Activated CD8-positive, alpha-beta memory T cell treated with anti-CD3 and anti-CD28 coated beads for 24 hours (primary cell): ENCODE results near the gene TEKT1.
A peak's percentile ranks its signal among the peaks of the same experiment; 100 is the strongest.
"Not testable (repeated sequence)": the region's sequence is repeated elsewhere in the genome, so short reads cannot be mapped to it uniquely, and the experiment has no call there.

ENCODE experiments used
- DNase-seq: peaks from one replicate; pipeline ENCODE4 v3.0.0-alpha.2; 2020

The TEKT1 gene

DNA sequence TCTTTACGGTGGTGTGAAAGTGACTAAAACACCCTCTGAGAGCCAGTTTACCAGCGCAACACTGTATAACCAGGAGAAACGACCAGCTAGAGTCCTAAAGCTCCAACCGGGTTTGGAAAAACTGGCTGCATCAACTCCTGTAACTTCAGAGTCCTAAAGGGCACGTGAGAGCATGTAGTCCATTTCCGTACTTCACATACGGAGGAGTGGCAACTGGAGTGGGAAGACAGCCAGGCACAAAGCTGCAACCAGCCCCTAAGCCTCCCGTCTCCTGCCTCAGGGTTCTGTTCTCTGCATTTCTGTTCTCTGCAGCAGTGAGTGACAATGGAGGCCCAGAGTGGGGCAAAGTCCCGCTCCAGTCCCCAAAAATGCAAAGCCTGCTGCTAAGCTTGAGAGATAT, 19.2 kb downstream of the TEKT1 start:
- DNase-seq, result no peak

DNA sequence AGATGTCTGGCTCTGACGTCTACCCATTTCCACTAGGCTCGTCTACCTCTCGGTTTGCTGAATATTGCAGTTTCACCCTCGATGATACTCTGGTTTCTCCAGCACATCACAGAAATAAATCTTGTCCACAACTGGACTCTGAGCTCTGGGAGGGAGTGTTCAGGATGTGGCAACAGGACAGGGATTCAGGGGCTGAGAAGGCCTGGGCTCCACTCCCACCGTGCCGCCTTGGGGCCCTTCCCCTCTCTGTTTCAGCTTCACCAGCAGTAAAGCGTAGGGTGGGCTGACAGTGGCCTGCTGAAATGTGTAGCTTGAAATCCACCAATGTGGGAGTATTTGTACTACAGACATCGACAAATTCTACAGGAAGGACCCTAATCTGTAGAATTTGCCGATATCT, 20.0 kb downstream of the TEKT1 start:
- DNase-seq, result no peak

DNA sequence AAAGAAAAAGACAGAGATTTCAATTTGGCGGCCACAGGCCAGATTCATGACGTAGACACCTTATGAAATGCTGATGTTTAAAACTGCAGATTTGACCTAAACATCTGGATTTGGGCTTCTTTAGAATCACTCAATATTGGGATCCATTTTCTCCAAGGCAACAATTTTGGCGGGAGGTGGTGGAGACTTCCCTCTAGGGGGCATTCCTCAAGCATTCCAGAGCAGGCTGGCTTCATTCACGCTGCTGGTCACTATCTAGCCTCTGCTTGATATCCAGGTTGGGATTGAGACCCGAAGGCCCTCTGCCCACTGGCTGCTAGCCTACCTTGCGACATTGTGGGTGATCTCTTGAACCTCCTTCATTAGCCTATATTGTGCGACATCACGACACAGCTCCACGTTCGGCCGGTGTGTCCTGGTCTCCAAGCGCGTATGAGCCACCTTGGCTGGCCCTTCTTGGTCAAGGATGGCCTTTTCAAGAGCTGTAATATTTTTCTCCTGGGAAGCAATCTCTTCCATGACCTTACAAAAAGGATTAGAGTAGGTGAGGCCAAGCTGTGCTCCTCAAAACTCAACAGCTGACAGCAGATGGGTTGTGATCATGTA, 31.0 kb downstream of the TEKT1 start:
- no peak for DNase-seq

DNA sequence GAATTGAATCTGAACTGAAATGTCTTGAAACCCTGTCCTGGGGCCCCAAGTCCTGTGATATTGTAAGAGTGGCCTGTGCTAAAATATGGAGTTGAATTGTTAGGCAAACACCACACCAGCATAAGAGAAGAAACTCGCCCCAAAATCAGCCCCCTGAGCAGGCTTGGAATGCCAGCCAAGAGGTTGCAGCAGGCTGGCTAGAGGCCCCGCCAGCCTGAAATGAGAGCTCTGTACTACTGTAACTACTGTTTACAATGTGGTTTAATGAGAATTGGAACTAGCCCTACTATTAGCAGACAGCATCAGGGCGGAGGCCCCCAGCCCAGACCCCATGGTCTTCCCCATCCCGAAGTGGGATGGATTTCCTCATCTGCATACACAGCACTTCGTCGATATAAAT, 31.8 kb downstream of the TEKT1 start:
- DNase-seq, result no peak

DNA sequence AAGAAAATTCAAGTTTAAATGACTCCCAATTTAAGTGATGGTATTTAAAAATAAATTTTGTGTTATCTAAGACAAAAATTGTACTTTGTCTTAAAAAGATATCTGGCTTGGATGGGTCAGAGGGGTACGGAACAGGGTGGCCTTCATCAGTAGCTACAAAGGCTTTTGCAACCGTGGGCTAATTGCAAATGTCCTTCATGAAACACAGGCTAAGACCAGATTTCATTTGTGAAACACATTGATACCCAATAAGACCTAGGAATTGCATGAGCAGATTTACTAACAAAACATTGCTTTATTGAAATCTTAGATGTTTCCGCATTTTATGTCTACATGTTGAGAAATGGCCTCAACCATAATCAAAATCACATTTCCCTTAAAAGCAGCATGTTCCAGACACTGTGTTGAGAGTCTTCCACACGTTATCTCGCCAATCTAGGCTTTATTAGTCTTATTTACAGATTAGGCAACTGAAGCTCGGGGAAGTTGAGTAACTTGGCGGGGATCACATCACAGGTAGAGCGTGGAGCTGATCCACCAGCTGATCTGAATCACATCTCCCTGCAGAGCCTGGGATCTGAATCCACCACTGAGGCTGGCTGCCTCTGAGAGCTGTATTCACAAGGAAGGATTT, 33.7 kb downstream of the TEKT1 start:
- no peak for DNase-seq

DNA sequence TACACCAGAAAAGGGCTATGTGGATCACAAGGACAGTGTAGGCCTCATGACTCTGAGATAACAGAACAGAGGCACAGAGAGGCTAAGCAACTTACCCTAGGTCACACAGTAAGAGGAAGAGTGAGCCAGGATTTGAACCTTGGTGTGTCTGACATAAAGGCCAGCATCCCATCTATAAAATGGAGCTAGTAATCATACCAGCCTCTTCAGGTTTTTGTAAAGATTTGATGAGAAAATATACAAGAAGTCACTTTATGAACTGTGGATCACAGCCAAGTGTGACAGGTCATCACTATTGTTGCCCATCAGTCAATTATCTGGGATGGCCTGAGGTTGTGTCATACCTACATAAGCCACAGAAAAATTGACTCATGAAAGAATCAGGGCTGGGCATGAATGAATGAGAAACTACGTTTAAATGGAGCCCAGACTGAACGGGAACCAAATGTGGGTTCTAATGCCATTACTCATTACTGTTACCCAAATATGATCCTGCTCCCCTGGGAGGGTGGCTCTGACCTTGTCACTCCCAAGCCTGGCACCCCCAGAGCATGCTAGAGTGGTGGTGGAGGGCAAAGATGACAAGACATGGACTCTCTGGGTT, 34.5 kb downstream of the TEKT1 start:
- no peak for DNase-seq

DNA sequence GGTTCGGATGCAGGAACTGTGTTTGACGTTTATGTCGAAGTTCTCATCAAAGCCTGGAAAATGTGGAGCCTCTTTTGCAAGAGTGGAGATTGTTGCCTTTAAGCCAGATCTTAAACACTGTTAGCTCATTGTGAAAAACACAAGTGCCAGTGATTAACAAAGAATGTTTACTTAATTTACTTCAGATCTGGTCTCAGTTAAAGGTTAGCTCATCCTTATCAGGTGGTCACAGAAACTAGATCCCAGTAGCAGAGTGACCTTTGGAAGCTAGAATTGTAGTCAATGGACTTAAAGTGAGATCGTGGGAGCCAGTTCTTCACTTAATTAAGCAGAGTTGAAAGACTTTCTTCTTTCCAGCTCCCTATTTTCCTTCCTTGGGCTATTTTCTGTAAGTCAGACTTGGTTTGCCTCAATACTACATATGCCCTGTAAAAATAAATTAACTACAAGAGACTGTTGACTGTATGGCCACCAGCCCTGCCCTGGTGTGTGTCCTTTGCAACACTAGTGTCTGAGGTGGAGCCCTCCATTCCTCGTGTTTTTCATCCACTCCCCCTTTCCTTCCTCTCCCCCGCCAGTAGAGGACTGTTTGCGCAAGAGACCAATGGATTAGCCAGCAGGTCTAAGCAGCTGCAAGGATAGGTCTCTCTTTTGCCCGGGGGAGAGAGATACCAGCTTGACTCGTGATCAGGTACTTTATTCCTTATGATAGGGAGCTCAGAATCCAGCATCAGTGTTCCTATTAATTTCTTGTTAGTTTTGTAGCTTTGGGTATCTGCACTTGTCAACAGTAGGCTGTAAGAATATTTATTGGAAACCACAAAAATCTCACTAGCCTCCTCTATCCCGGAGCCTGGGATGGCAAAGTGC, 35.3 kb downstream of the TEKT1 start:
- DNase-seq, result no peak

DNA sequence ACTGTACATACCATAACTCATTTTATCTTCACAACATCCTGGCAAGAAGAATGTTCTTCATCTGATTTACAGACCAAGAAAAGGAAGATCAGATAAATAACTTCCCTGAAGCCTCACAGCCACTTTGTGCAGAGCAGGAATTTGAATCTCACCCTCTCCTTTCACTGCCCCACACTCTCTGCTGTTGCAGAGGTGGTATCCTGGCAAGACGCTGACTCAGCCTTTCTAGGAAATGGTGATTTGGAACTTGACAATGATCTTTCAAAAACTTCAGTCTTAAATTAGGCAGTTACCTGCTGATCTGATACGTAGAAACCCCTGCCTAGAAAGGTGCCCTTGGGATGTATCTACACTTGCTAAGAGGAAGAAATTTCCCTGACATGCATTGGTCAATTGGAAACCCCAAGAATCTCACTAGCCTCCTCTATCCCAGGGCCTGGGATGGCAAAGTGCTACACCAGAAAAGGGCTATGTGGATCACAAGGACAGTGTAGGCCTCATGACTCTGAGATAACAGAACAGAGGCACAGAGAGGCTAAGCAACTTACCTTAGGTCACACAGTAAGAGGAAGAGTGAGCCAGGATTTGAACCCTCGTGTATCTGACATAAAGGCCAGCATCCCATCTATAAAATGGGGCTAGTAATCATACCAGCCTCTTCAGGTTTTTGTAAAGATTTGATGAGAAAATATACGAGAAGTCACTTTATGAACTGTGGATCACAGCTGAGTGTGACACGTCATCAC, 37.6 kb downstream of the TEKT1 start:
- DNase-seq, result no peak

DNA sequence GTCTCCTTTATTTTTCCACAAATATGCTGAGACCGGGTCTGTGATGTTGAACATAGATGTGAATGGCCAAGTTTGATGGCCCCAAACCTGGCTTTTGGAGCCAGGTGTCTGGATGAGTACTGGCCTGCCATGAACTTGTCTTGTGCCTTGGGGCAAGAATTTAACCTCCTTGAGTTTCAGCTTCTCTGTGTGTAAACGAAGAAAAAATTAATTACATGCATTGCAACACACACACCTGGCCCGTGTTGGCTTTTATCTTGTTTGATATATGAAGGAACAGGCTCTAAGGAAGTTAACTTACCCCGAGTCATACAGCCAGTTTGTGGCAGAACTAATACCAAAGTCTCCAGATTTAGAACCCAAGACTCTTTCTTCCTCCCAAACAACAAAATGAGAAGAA, 42.4 kb downstream of the TEKT1 start:
- DNase-seq, result no peak

DNA sequence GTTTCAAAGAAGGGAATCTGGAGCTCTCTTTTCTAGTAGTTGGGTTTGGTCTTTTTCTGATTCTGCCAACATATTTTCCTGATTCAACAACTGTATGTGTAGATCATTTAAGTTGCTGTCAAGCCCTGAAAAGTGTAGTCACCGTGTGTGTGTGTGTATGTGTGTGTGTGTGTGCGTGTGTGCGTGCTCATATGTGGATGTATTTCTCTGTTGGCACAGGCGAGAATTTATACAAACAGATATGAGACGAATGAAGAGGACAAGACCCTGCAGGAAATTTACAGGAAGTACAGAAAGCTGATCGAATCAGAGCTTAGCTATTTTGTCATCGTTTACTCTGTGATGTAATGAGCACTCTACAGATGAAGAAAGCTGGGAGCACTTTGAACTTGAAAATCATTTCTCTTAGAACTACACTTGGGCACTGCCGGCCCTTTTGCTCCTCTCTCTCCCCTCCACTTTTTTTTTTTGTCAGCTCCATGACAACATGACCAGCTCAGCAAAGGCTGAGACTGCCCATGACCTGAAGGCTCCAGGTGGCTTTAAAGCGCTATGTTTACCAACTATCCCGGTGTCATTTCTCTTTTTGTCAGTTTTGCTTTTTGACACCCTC, 44.3 kb downstream of the TEKT1 start:
- DNase-seq, result no peak

DNA sequence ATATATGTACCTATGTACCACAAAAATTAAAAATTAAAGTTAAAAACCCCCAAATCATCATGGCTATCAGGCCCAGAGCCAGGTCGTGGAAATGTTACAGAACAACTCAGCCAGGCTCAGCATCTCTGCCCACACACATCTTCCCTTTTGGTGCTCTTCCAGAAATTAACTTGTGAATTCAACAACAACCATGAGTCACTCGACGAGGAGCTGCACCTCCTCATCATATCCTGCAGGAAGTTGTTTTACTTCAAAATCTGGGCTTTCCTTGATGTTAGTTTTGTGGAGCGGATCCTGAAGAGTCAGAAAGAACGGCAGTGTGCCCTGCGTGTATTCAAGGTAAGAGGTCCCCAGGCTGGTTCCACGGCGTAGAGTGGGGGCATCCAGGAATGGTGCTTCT, 44.9 kb downstream of the TEKT1 start:
- DNase-seq, result no peak

DNA sequence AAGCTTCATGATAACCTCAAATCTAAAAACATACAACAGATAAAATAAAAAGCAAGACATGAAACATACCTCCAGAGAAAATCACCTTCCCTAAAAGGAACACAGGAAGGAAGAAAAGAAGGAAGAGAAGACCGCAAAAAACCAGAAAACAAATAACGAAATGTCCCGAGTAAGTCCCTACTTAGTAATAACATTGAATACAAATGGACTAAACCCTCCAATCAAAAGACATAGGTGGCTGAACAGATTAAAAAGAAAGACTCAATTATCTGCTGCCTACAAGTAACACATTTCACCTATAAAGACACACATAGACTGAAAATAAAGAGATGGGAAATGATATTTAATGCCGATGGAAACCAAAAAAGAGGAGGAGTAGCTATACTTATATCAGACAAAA, 49.3 kb downstream of the TEKT1 start:
- no peak for DNase-seq

DNA sequence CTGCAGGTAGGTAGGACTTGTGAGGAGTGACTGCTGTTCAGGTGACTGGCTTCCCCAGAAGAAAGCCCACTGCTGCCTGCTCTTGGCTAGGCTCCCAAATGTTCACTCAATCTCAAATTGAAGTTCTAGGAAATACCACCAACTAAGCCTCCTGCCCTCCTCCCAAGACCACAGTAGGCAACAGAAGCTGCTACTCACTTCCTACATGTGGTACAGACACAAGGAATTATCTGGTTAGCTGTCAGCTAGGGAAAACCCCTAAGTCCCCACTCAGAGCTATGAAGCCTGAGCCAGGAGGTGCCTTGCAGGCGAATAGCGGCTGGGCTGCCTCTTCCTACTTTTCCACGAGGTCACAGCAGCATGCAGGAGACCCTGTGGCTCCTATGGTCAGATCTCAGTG, 50.6 kb downstream of the TEKT1 start:
- DNase-seq, result no peak

DNA sequence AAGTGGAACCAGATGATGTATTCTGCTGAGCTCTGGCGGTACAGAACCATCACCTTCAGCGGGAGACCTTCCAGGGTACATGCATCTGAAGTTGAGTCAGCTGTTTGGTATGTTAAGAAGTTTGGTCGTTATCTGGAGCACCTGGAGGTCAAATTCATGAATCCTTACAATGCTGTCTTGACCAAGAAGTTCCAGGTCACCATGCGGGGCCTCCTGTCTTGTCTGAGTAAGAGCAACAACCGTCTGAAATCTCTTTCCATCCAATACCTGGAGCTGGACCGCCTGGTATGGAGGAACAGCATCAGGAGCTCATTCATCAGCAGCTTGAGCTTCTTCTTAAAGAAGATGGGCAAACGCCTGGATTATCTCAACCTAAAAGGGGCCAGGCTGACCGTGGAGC, 51.5 kb downstream of the TEKT1 start:
- no peak for DNase-seq

DNA sequence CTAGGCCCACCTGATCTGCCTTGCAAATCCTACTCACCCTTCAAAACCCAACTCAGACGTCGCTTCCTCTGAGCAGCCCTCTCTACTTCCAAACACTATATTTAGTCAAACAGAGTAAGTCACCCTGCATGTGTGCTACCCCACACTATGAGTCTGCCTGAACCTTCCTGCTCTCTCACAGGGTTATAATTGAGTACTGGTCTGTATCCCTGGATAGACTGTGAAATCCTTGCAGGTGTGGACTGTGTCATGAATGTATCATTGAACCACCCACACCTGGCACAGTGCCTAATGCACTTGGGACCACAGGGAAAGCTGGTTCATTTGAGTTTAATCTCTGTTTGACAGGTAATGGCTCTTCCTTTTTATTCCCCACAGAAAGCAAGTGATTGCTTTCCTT, 52.1 kb downstream of the TEKT1 start:
- no peak for DNase-seq

DNA sequence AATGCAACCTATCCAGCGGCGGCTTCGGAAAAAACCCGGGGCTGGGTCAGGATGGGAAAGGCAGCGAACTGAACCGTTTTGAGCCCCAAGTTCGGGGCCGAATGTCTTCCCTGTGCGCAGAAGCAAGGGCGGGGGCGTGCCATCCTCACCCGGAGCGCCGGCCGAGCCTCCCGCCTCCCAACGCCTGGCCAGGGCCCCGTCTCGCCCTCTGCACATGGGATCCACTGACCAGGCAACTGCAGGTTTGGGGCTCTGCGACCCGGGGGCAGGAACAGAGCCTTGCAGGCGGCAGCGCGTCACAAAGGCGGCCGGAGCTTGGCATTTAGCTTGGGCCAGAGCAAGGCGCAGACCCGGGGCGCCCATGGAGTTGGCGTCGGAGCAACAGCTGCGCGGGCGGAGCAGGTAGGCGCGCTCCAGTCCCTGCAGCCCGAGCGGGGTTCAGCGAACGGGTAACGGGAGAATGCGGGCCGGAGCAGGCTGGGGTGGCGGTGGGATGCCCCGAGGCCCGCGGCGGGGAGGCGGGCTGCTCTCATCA, 55.6 kb downstream of the TEKT1 start, which contains the start of gene FBXO39:
FBXO39 (plus strand) TSS at position 345 of the 535 bp plus-strand sequence. CDS start 3,654 bp downstream, outside the sequence.
- DNase-seq, result no peak

DNA sequence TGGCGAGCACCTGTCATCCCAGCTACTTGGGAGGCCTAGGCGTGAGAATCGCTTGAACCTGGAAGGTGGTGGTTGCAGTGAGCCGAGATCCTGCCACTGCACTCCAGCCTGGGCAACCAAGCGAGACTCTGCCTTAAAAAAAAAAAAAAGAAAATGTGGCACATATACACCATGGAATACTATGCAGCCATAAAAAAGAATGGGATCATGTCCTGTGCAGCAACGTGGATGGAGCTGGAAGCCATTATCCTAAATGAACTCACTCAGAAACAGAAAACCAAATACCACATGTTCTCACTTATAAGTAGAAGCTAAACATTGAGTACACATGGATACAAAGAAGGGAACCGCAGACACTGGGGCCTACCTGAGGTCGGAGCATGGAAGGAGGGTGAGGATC, 56.6 kb downstream of the TEKT1 start:
- not testable (repeated sequence) for DNase-seq

DNA sequence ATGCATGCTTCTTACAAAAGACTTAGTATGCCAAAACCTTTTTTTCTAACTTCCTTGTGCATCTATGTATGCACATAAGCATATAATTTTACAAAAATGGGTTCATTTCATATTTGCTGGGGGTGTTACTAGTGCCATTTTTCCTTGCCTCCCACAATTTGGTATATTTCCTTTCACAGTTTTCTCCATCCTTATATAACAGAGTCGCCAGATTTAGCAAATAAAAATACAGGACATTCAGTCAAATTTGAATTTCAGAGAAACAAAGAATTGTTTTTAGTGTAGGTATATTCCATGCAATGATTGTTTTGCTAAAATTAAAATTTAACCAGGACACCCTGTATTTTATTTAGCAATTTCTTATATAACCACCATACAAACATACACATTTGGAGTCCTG, 59.5 kb downstream of the TEKT1 start:
- DNase-seq, result no peak

DNA sequence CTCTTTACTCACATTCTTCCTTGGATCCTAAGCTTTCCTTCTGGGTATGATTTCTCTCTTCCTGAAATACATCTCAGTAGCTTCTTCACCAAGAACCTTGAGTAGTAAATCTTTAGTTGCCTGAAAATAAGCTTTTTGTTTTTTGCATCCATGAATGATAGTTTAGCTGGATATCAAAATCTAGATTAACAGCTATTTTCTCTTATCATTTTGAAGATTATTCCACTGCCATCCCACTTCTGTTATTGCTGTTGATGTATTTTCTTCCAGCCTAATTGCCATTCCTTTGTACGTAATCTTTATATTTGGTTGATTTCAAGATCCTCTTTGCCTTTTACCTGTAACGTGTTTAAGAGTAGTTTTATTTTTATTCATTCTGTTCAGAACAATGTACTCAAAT, 63.1 kb downstream of the TEKT1 start:
- DNase-seq, result no peak

DNA sequence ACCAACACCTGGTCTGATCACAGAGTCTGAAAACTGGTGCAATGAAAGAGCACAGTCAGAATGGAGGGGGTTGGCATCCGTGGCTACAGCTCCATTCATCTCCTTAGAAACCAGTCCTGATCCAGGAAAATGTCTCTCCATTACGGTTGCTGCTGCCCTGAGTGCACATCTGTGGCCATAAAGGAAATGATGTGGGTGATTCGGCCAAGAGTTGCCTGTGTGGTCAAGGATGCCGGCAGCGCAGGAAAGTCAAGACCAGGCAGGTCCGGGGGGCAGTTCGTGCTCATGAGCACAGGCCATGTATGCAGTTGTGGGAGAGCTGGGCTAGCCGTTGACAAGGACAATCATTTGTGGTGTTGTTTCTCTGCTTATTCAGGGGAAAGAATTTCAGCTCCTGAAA, 69.8 kb downstream of the TEKT1 start:
- no peak for DNase-seq

DNA sequence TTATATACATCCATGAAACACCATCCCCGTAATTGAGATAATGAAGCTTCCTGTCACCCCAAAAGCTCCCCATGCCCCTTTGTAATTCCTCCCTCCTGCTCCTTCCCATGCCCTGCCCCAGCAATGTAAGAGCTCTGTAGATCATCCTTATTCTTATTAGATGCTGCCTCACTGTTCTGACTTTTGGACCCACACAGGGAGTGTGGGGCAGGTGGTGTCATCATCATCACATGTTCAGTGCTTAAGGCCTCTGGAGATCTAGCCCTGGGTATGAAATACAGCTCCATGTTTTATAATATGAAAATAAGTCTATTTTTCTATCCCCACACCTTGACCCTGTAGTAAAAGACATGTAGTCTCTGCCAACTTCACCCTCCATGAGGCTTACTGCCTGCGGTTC, 73.8 kb downstream of the TEKT1 start:
- DNase-seq, result no peak

DNA sequence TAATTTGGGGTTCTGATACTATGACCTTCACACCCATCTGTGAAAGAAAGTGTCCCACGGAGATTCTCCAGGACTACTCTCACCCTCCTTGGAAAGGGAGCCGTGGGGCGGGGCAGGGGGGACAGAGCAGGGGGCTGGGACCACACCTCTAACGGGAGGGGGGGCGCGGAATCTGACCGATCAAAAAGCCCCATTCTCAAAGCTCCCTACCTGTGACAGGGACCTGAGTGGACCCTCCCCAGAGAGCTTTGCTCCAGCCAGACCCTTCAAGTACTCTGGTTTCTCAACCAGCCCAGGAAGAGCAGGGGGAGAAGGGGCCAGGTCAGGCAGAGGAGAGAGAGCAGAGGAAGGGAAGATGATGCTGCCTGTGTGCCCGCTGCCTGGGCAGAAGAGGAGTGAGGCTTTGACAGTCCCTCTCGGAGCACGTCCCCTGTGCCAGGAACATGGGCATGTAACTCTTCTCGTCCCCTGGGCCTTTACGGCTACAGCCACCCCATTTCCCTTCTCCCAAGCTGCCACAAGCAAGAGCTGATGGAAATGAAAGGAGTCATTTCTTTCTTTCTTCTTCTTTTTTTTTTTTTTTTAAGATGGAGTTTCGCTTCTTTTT, 75.0 kb downstream of the TEKT1 start:
- DNase-seq, result peak; percentile 59
